ENCODE data around the gene SCFD1. TPM values are rescaled to one million over a fixed set of nuclear protein-coding genes. Genes with fewer than 3 reads are reported as not detected.

The SCFD1 gene
- total and polyA plus RNA-seq, 3 donors from 2014 or later, result 43.3 to 74.6 (median 63.3) TPM

GRCh38 chr14:30763891-30764290 is 141.8 kb downstream of the SCFD1 start:
- intact Hi-C loops (cut with DNase I; ENCODE audit: low total_unique reads), result no loop called here
- Histone ChIP-seq H3K4me3 (no peak overlapping the region), H3K9me3 (no peaks in the 10 kb centered on the region), H3K27me3 (no peaks in the 10 kb centered on the region), H3K27ac (no peak overlapping the region), H3K4me1 (no peaks in the 10 kb centered on the region), H3K36me3 (ENCODE audit: low read depth, missing control alignments) (no peaks in the 10 kb centered on the region)
- no peak for DNase-seq
- TF ChIP-seq POLR2A (IDR thresholded peaks at IDR 0.05) (no peak), CTCF (IDR thresholded peaks at IDR 0.05) (no peak)
- 68 to 77% methylated on average over 1 of the region's 1 CpG for WGBS, 2 donors

- intact Hi-C loops (cut with DNase I; ENCODE audit: low total_unique reads), result no loop called here
- Histone ChIP-seq H3K27ac (no peak overlapping the region), H3K4me1 (peaks cover 4% of the 10 kb centered on the region), H3K27me3 (no peaks in the 10 kb centered on the region), H3K36me3 (ENCODE audit: low read depth, missing control alignments) (no peaks in the 10 kb centered on the region), H3K9me3 (no peaks in the 10 kb centered on the region), H3K4me3 (no peak overlapping the region)
- 64 to 78% methylated on average over 4 of the region's 4 CpGs for WGBS, 2 donors
- DNase-seq, result no peak
- TF ChIP-seq POLR2A (IDR thresholded peaks at IDR 0.05) (no peak), CTCF (IDR thresholded peaks at IDR 0.05) (no peak)
These were observed 145.5 kb downstream of the SCFD1 start for GRCh38 chr14:30767624-30768023.

GRCh38 chr14:30768791-30769190 is 146.7 kb downstream of the SCFD1 start:
- DNase-seq, result no peak
- Histone ChIP-seq H3K27ac (no peak overlapping the region), H3K4me3 (no peak overlapping the region), H3K27me3 (no peaks in the 10 kb centered on the region), H3K36me3 (ENCODE audit: low read depth, missing control alignments) (no peaks in the 10 kb centered on the region), H3K4me1 (peaks cover 4% of the 10 kb centered on the region), H3K9me3 (no peaks in the 10 kb centered on the region)
- TF ChIP-seq POLR2A (IDR thresholded peaks at IDR 0.05) (no peak), CTCF (IDR thresholded peaks at IDR 0.05) (no peak)
- intact Hi-C loops (cut with DNase I; ENCODE audit: low total_unique reads), result no loop called here
- 41 to 52% methylated on average over 1 of the region's 1 CpG for WGBS, 2 donors

GRCh38 chr14:30770376-30770775 is 148.3 kb downstream of the SCFD1 start:
- Histone ChIP-seq H3K36me3 (ENCODE audit: low read depth, missing control alignments) (no peaks in the 10 kb centered on the region), H3K9me3 (no peaks in the 10 kb centered on the region), H3K4me1 (peaks cover 4% of the 10 kb centered on the region), H3K4me3 (no peak overlapping the region), H3K27me3 (no peaks in the 10 kb centered on the region), H3K27ac (no peak overlapping the region)
- WGBS, 2 donors, result 70 to 73% methylated on average over 6 of the region's 6 CpGs
- intact Hi-C loops (cut with DNase I; ENCODE audit: low total_unique reads), result no loop called here
- TF ChIP-seq POLR2A (IDR thresholded peaks at IDR 0.05) (no peak), CTCF (IDR thresholded peaks at IDR 0.05) (no peak)
- no peak for DNase-seq

GRCh38 chr14:30771595-30771994 is 149.5 kb downstream of the SCFD1 start:
- no peaks in the 10 kb centered on the region for H3K9me3 ChIP-seq
- WGBS, 2 donors, result 81 to 82% methylated on average over 5 of the region's 5 CpGs
- no peak for TF ChIP-seq CTCF (IDR thresholded peaks at IDR 0.05)
- TF ChIP-seq POLR2A (IDR thresholded peaks at IDR 0.05), result no peak
- no peak overlapping the region for H3K4me3 ChIP-seq
- H3K27me3 ChIP-seq, result no peaks in the 10 kb centered on the region
- intact Hi-C loops (cut with DNase I; ENCODE audit: low total_unique reads), result no loop called here
- H3K36me3 ChIP-seq (ENCODE audit: low read depth, missing control alignments), result no peaks in the 10 kb centered on the region
- peaks cover 4% of the 10 kb centered on the region for H3K4me1 ChIP-seq
- DNase-seq, result no peak
- no peak overlapping the region for H3K27ac ChIP-seq
